GM10266 (cell line): Measurements from ENCODE around the gene ODF4.

ENCODE experiments used
- DNase-seq: peaks from one replicate; pipeline ENCODE4 v3.0.0; 2012; ENCODE audit errors: extremely low spot score
- TF ChIP-seq, protein P1 (sequence below): IDR thresholded peaks from 2 replicates; pipeline ENCODE4 v1.5.1; 2012; ENCODE audit warnings: mild to moderate bottlenecking, low read depth; ENCODE audit not compliant: control insufficient read depth, insufficient read depth; ENCODE audit errors: missing control alignments

ODF4 gene

DNA sequence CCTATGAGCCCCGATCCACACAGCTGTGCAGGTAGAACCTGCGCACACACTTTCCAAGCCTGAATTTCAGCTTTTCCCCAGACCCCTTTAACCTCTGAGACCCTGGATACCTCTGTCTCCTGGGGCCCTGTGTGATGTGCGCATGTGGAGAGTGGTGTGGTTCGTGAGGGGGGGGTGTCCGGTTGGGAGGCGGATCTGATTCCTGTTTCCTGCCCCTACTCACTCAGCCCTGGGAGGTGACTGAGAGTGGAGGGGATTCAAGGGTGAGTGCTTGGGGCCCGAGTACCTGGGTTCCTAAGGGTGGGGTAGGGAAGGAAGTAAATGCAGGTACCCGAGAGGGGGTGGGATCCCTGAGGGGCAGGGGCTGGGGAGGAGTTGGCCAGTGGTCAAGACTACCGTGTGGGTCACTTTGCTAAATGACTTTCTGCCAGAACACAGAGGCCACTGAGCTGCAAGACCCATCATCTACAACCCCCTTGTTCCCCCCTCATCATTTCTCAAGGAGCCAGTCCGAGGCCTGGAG is 29.0 kb upstream of the ODF4 start:
- no peak for DNase-seq

DNA sequence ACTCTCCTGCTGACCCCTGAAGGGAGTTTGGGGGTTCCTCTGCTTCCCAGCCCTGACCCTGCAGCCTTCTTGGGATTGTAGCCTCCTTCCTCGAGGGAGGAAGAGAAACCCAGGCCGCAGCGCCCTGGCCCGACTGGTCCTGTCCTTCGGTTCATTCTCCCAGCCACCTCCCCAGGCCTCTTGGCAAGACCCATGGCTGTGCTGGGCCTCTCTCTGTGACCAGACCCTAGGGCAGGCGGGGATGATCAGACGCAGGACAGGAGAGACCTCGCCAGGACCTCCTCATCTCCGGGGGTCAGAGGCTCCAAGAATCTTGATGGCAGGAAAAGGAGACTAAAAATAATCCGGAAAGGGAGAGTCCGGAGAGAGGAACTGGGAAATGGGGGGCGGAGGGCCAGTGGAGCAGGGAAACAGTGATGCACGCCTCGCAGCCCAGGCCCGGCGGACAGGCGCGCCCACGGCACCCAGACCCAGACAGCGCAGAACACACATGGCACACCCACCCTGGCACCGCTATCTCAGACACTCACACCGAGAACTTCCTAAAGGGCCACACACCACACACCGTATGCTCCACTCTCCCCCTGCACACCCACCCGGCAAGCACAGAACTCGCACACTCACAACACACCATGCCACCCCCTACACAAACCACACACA is 28.4 kb upstream of the ODF4 start:
- DNase-seq: no peak
- TF ChIP-seq, protein P1, sequence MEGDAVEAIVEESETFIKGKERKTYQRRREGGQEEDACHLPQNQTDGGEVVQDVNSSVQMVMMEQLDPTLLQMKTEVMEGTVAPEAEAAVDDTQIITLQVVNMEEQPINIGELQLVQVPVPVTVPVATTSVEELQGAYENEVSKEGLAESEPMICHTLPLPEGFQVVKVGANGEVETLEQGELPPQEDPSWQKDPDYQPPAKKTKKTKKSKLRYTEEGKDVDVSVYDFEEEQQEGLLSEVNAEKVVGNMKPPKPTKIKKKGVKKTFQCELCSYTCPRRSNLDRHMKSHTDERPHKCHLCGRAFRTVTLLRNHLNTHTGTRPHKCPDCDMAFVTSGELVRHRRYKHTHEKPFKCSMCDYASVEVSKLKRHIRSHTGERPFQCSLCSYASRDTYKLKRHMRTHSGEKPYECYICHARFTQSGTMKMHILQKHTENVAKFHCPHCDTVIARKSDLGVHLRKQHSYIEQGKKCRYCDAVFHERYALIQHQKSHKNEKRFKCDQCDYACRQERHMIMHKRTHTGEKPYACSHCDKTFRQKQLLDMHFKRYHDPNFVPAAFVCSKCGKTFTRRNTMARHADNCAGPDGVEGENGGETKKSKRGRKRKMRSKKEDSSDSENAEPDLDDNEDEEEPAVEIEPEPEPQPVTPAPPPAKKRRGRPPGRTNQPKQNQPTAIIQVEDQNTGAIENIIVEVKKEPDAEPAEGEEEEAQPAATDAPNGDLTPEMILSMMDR: no peak

More for the DNA sequence above, 29.0 kb upstream of the ODF4 start:
- TF ChIP-seq, protein P1: no peak

DNA sequence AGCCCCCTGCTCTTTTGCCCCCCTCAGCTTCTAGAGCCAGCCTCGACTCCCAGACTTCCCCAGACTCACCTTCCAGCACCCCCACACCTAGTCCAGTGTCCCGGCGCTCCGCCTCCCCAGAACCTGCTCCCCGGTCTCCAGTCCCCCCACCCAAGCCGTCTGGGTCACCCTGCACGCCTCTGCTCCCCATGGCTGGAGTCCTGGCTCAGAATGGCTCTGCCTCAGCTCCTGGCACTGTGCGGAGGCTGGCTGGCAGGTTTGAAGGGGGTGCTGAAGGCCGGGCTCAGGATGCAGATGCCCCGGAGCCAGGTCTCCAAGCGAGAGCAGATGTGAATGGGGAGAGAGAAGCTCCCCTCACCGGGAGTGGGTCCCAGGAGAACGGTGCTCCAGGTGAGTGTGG is 27.4 kb upstream of the ODF4 start:
- TF ChIP-seq, protein P1: no peak
- no peak for DNase-seq

DNA sequence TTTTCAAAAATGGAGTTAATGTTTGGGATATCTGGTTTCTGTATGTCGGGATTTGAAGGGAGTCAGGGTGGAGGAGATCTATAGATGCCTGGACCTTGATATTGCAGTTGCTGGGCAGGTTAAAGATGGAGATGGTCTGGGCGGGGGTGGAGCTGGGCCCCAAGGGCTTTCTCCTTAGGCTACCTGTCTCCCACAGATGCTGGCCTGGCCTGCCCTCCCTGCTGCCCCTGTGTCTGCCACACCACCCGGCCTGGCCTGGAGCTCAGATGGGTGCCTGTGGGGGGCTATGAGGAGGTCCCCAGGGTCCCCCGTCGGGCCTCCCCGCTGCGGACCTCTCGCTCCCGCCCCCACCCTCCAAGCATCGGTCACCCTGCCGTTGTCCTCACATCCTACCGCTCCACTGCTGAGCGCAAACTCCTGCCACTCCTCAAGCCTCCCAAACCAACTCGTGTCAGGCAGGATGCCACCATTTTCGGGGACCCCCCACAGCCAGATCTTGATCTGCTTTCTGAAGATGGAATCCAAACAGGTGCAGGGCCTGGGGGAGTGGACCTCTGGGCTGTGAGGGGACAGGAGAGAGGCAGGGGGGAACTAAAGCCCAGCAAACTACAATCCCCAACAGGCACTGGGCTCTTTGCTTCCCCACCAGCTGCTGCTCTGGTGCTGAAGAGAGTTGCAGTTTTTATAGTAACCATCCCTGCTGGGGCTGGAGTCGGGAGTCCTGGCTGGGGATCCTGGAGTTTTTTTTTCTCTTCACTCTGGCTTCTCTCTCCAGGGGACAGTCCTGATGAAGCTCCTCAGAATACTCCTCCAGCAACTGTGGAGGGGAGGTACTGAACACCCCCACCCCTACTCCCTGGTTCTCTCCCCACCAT is 26.7 kb upstream of the ODF4 start:
- DNase-seq: no peak
- TF ChIP-seq, protein P1: no peak

DNA sequence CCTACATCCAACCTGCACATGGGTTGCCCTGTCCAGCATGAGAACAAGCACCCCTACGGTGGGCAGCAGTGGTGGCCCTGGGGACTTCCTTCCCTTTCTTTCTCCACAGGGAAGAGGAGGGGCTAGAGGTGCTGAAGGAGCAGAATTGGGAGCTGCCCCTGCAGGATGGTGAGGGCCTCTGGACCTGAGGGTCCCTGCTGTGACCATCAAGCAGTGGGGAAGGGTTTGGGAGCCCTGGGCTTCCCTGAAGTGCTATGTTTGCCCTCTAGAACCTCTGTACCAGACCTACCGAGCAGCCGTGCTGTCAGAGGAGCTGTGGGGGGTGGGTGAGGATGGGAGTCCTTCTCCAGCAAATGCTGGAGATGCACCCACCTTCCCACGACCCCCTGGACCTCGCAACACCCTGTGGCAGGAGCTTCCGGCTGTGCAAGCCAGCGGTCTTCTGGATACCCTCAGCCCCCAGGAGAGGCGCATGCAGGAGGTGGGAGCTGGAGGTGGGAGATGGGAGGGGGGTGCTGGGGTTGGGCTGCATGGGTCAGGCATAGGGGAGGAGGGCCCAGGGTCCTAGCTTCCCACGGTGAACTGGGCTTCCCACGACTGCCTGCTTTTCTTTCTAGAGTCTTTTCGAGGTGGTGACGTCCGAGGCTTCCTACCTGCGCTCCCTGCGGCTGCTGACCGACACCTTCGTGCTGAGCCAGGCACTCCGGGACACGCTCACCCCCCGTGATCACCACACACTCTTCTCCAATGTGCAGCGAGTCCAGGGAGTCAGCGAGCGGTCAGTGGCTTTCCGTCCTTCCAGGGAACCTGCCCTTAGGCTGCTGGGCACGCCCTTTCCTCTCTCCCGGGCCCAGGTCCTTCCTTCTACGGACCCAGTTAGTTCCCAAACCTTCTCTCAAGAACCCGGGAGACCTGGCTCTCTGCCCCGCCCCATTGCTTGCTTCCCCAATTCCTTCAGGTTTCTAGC is 24.6 kb upstream of the ODF4 start:
- TF ChIP-seq, protein P1: no peak
- no peak for DNase-seq

DNA sequence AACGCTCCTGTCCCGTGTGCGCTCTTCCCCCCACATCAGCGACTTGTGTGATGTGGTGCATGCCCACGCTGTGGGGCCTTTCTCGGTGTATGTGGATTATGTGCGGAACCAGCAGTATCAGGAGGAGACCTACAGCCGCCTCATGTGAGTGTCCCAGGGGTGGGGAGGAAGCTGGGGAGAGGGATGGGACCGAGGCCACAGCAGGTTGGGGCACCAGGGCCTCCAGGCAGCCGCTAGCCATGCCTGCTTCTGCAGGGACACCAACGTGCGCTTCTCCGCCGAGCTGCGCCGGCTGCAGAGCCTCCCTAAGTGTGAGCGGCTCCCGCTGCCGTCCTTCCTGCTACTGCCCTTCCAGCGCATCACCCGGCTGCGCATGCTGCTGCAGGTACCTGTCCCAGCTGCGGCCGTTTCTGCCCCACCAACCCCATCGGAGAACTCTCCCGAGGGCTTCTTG is 23.8 kb upstream of the ODF4 start:
- DNase-seq: no peak
- TF ChIP-seq, protein P1: no peak
